GM12891 (cell line): ENCODE results near the gene ATP6V1B1.

Experiments used
- PAX5 ChIP-seq: IDR thresholded peaks from 2 replicates; pipeline ENCODE4 v1.6.1; 2011; ENCODE audit warnings: low read length, moderate library complexity, mild to moderate bottlenecking; ENCODE audit not compliant: insufficient read depth, severe bottlenecking
- POLR2A ChIP-seq: IDR thresholded peaks from 2 replicates; pipeline ENCODE4 v1.6.1; 2011; ENCODE audit warnings: low read depth, low read length, control low read depth
- POLR2AphosphoS5 ChIP-seq: IDR thresholded peaks from 2 replicates; pipeline ENCODE4 v1.6.1; 2011; ENCODE audit warnings: low read depth, low read length, control low read depth
- POU2F2 ChIP-seq: IDR thresholded peaks from 2 replicates; pipeline ENCODE4 v1.6.1; 2011; ENCODE audit warnings: low read depth, mild to moderate bottlenecking, control low read depth, low read length, moderate library complexity
- SPI1 ChIP-seq: IDR thresholded peaks from 2 replicates; pipeline ENCODE4 v1.6.1; 2011; ENCODE audit warnings: low read depth, low read length, control low read depth
- TAF1 ChIP-seq: IDR thresholded peaks from 2 replicates; pipeline ENCODE4 v1.6.1; 2011; ENCODE audit warnings: low read depth, low read length, control low read depth

DNA sequence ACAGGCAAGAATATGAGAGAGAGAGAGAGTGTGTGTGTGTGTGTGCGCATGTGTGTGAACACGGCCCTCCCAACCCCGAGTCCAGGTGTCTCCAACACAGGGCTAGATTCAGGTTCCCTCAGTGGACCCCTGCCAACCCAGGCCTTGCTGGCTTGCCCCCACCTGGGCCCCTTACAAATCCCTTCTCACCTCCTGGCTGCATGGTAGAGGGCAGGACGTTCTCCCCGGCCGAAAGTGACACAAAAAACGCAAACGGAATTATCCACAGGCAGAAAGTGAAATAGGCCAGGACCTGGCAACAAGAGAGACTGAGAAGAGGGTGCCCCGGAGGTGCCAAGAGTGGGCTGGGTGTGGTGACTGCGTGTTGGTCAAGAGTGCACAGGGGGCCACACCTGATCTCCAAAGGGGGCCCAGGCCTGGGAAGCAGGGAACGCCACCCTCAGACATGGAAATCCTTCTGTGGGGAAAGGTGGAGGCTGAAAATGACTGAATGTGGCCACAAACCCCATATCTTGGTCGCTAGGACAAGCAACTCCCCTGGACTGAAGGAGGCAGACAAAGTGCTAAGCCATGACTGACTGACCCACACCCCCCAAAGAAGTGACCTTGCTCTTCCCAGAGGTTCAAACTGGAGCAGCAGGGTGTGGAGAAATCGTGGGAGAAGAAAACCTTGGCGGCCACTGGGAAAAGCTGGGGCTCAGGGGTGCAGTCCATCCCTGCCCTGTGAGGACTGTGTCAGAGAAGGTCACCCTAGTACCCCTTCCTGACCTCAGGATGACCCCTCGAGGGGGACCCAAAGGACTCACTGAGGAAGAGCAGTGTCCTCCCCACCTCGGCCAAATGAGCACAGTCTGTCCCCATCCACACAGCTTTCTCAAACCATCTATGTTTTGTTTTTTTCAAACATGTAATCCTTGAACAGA, 53.3 kb downstream of the ATP6V1B1 start:
- TF ChIP-seq POLR2A, result no peak
- no peak for TF ChIP-seq TAF1
- TF ChIP-seq POLR2AphosphoS5, result no peak
- no peak for TF ChIP-seq SPI1
- no peak for TF ChIP-seq PAX5
- no peak for TF ChIP-seq POU2F2
